GM21447 (cell line): ENCODE results near the gene HOXA1.

Source experiments
- ATAC-seq: cut with Tn5 transposase; IDR thresholded peaks from one replicate; pipeline ENCODE4 v1.9.1; 2021; ENCODE audit not compliant: unreplicated experiment

HOXA1 gene

GRCh38 chr7:27095897-27096767 is at the start of gene HOXA1:
Gene HOXA1, minus strand, starts transcription at chr7:27096000. Its CDS starts 88 bp downstream, at chr7:27095912.
- peak; percentile 86 for ATAC-seq

DNA sequence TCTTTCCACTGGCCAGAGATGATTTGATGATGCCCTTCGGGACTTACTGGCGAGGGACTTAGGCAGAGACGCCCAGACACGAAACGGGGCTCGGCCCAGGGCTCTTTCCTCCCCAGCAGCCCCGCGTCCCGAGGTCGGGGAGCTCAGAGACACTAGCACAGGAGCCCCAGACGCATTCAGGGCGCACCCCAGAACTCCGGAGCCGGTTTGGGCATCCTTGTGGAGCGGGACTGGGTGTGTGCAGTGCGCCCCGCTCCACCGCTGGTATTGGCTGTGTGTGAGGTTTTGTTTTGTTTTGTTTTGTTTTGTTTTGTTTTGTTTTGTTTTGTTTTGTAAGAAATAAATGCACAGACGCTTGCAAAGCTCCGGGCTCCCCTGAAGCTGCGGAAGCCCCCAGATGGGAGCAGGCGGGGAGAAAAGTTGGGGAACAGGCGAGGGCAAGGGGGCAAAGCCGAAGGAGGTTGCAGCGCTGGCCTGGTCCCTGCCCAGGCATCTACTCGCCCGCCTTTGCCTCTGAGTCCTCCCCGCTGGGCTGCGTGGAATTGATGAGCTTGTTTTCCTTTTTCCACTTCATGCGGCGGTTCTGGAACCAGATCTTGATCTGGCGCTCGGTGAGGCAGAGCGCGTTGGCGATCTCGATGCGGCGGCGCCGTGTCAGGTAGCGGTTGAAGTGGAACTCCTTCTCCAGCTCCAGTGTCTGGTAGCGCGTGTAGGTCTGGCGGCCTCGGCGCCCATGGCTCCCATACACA is 49.5 kb upstream of the HOXA1 start:
- no peak for ATAC-seq

DNA sequence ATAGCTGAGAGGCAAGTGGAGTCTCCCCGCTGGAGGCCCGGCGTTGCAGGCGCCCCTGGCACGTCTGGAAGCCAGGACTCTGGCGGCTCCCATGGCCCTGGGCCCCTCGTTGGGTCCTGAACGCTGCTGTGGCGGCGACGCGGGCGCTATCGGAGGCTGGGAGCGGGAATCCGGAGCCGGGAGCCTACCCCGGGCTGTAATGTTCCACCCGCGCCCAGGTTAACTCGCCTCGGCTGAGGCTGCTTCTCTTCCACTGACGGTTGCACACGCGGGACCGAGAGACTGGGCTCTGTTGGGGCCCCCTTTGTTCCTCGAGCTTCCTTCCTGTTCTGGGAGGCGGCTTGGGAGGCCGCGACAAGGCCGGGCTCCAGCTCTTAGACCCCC is 49.0 kb upstream of the HOXA1 start:
- ATAC-seq, result no peak

DNA sequence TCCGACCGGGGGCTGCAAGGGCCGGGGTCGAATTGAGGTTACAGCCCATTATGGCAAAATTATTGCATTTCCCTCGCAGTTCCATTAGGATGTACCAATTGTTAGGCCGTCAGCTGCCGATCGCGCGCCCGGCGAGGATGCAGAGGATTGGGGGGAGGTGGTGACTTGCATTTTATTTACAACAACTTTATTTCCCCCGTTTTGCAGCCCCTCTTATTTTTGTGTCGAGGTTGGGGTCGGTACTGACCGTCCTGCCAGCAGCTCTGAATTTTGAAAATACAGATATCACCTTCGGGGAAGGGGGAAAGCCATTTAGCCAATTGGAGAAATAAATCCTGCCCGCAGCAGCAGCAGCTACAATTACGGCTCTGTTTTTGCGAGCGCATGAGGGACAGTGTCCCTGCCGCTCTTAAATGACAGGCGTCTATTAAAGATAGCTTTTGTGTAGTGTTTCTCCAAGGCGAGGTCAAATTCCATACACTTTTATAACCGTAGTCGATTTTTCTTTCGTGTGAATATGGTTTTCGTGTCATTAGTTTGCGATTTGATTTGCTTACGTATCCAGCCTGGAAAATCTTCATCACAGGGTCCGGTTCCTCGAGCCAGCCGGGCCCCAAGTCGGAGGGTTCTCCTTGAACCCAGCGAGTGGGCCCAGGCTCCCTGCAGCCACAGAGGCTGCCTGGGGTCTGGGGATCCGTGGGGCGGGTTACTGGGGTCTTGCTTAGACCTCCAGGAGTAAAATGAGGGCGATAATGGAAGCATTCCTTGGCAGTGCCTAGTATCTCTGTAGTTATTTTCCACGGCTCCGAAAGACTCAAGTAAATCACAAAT is 48.4 kb upstream of the HOXA1 start:
- no peak for ATAC-seq

GRCh38 chr7:27143023-27143949 is 47.5 kb upstream of the HOXA1 start, which contains the start of gene HOXA5:
Gene HOXA5, minus strand, starts transcription at chr7:27143681. Its CDS starts 74 bp downstream, at chr7:27143607.
- no peak for ATAC-seq

GRCh38 chr7:27142580-27143022 is 46.8 kb upstream of the HOXA1 start:
- ATAC-seq, result no peak

- ATAC-seq, result no peak
These were observed 46.3 kb upstream of the HOXA1 start for GRCh38 chr7:27141923-27142579.

DNA sequence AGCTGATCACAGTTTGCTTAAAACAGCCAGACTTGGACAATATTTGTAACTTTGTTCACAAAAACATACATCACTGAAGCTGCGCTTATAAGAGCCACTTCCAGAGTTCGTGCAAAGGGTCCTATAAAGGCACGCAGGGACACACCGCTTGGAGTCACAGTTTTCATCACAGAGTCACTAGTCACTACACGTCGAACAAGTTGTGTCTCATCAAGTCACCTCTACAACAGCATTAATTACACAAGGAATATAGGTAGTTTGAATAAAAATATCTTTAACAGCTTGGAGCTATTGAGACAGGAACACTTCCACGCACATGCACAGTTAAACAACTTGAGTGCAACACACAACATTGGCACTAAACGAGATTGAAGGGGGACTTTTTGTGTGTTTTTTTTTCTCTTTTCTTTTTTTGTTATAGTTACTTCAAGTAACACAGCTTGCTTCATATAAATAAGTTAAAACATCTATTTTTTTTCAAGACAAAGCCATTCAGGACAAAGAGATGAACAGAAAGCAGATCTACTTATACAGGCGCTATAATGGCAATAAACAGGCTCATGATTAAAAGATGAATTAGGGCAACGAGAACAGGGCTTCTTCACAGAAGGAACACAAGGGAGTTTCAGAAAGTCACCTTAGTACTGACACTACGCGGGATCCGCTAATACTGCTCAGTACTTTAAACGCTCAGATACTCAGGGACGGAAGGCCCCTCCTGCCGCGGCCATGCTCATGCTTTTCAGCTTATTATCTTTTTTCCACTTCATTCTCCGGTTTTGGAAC is 45.5 kb upstream of the HOXA1 start:
- no peak for ATAC-seq

- ATAC-seq, result no peak
These were observed 44.5 kb upstream of the HOXA1 start for GRCh38 chr7:27140126-27140857.

DNA sequence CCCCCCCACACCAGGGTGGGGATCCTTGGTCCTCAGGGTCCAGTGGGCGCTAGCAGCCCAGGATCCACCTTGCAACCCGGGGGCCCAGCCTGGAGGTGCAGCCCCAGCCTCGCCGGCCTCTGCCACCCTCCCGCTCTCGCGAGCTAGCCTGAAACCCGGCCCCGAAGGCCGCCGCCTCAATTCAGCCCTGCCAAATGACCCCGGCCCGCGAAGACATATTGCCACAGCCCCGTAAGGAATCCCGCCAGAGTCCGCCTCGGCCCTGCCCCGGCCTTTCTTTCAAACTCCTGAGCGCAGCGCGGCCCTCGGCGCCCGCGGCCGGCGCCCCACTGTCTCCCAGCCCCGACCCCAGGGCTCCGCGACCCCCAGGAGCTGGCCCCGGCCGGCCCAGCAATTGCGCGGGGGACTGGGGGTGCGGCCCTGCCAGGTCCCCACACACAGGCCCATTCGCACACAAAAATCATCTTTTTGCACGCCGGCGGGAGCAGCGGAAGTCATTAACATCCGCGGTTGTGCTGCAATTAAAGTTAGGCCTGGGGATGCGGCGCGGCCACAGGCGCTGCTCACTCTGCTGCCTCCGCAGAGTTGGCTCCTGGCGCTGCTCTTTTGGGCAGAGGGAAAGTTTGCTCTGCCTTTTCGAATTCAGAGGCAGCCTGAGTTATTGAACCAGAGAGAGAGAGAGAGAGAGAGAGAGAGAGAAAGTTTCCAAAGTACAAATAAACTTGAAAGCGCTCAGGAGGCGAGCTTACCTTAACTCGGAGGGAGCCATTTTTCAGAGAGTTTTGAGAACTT is 43.7 kb upstream of the HOXA1 start:
- no peak for ATAC-seq

DNA sequence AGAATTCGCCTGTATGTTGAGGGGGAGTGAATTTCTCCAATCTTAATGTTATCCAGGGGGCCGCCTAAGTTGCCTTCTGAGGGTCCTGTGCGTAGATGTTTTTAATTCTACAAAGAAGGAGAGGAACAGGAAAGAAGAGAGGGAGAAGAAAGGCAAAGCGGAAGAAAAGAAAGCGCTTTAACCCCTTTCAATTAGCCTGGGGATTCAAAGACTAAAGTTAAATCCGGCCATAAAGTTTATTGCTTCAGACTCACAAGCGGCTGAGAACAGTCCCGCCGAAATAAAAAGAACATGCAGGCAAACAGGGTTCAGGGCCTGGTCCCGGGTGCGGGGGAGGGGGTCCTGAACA is 43.2 kb upstream of the HOXA1 start:
- no peak for ATAC-seq

- ATAC-seq, result no peak
These were observed 42.7 kb upstream of the HOXA1 start for GRCh38 chr7:27138472-27138871.

- no peak for ATAC-seq
These were observed 42.0 kb upstream of the HOXA1 start for GRCh38 chr7:27137640-27138315.

- ATAC-seq, result no peak
These were observed 38.6 kb upstream of the HOXA1 start for GRCh38 chr7:27134392-27134791.

GRCh38 chr7:27133409-27134231 is 37.8 kb upstream of the HOXA1 start:
- no peak for ATAC-seq

DNA sequence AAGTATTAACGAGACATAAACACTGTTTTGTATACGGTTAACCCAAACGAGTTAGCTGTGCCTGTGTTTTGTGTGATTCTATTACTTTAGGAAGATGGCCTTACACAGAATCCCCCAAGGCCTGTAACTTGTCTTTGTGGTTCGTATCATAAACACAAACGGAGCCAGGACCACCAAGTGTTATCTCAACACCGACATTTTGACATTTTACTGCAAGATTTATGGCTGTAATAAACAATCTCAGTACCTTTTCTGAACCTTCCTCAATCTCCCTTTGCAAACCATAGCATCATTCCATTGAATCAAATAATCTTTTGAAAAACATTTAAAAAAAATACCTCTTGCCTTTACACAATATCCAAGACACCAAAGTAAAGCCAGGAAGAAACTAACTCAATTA is 37.2 kb upstream of the HOXA1 start:
- ATAC-seq, result no peak
